Hematopoietic multipotent progenitor cell treated with erythropoietin and hydrocortisone succinate and interleukin-3 and kit ligand, for 15 days (in vitro differentiated cells): ENCODE measurements around the gene OSCAR.

Source experiments
- DNase-seq: peaks from one replicate; pipeline ENCODE4 v3.0.0-alpha.2; 2015; ENCODE audit warnings: low spot score

OSCAR gene

DNA sequence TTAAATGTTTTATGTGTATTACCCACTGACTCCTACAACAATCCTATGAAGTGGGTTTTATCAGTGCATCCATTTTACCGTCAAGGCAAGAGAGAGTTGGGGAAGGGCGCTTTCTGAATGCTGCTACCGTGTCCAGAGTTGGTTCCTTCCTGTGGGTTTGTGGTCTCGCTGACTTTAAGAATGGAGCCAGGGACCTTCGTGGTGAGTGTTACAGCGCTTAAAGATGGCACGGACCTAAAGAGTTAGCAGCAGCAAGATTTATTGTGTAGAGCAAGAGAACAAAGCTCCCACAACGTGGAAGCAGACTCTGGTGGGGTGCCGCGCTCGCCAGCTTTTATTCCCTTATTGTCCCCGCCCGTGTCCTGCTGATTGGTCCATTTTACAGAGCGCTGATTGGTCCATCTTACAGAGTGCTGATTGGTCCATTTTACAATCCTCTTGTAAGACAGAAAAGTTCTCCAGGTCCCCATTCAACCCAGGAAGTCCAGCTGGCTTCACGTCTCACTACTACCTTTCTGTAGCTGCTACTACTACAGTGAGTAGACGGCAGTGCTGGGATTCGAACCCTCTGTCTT is 6.1 kb downstream of the OSCAR start:
- DNase-seq = no peak

DNA sequence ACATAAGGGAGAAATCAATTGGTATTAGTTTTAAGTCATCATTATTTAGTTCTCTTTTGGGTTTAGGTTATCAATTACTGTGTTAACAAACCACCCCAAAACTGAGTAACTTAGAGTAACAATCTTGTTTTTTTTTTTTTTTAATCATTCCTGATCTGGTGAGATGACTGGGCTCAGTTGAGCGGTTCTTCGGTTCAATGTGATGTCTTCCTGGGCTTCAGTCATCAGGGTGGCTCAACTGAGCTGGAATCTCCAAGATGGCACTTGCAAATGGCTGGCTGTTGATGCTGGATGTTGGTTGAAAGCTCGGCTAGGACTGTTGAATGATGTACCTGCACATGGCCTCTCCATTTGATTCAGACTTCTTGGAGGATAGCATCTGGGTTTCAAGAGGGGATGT is 16.2 kb downstream of the OSCAR start:
- DNase-seq = no peak

DNA sequence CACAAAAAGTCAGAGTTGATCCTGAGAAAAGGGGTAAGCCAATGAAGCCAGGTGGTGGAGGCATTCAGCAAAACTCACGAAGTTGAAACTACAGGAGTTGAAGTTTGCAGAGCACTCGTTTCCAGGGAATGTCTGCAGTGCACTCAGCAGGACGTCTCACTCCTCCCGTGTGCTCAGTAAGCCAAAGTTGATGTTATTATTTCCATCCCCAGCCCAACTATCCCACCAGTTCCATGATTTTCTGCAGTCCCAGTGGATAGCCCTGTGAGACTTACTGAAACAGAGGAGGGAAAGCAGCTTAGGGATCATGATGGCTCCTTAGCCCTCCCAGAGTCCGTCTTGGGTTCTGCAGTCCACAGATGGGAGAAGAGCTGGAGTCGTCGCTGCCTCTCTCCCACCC is 19.6 kb downstream of the OSCAR start, which contains the start of gene TARM1:
TSS of gene TARM1 (minus strand) at position 334 of the 400 bp plus-strand sequence. CDS start at position 309, 25 bp downstream.
- no peak for DNase-seq

DNA sequence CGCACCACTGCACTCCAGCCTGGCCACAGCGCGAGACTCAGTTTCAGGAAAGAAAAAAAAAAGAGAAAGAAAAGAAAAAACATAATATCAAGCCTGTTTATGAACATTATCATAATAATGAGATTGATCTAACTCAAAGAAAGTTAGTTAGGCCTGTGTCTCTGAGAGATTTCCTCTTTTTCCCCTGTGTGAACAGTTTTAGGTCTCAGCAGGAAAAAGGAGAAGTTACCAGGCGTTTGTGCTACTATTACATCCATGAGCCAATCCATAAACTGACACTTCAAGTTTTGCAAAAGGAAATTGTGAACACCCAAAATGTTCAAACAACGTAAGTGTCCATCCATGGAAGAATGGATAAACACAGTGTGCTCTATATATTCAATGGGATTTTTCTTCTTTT is 23.3 kb downstream of the OSCAR start:
- no peak for DNase-seq

DNA sequence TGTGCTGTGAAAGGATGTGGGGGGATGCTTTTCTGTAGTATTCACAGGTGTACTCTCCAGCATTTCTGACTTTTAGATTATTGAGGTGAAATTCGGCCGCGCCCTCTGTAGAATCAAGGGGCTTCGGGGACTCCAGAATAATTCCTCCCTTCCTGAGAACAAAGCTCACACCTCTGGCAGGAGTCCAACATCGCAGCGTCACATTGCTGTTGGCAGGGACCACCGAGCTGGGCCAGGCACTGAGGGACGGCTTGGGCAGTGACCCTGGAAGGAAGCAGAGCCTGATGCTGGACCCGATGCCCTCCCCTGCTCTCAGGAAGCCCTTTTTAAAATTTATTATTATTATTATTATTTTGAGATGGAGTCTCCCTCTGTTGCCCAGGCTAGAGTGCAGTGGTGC is 25.8 kb downstream of the OSCAR start:
- DNase-seq = no peak

DNA sequence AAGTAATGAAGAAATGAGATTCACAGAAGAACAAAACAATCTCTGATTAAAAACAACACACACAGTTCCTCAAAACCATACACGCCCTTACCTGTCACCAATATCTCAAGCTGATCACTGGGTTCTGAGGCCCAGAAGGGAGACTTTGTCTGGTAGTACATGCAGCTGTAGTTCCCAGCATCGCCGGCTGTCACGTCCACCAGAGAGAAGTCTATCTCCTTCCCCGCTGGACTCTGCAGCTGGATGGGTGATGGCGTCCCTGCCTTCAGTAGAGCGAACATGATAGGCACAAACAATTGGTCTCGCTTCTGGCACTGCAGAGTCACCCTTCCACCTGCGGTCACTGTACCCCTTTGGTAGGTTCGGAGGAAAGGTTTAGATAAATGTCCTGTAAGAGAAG is 26.8 kb downstream of the OSCAR start:
- no peak for DNase-seq

DNA sequence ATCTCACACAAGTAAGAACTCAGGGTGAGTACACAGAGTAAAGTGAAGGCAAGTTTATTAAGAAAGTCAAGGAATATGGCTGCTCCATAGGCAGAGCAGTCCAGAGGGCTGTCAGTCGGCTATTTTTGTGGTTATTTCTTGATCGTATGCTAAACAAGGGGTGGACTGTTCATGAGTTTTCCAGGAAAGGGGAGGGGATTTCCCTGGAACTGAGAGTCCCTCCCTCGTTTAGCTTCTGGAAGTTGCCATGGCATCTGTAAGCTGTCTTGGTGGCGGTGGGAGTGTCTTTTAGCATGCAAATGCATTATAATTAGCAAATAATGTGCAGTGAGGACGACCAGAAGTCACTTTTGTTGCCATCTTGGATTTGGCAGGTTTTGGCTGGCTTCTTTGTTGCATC is 31.1 kb downstream of the OSCAR start:
- DNase-seq = no peak

DNA sequence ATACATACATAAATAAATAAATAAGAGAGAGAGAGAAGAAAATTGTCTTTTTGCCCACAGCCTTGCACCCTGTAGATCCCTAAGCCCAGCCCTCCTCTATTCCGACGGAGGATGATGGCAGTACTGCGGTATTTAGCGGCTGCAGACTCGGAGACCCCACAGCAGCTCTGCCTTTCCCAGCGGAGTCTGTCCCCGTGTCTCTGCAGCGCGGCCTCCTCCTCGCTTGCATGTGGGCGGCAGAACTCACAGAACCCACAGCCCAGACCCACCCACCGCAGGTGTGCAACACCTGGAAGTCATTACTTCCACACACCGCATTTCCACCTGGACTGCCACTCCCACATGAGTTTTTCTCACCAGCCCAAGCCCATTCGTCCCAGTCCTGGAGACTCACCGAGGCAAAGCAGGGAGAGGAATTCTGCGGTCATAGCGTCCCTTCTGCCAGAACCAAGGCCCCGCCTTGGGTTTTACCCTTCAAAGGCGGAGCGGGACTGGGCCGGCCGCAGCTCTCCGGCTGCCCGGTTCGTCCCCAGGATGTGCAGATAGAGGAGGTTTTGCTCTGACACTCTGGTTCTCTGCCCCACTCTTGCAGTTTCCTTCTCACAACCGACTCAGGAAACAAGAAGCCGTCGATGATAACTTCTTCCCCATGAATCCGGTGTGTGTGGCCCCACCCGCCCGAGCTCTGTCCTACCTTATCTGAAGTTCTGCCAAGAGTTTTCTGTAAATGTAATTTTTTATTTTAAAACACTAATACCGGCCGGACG is 37.1 kb downstream of the OSCAR start, which contains the start of gene VSTM1:
TSS of gene VSTM1 (minus strand) at position 548 of the 767 bp plus-strand sequence. CDS start at position 428, 120 bp downstream.
- no peak for DNase-seq

DNA sequence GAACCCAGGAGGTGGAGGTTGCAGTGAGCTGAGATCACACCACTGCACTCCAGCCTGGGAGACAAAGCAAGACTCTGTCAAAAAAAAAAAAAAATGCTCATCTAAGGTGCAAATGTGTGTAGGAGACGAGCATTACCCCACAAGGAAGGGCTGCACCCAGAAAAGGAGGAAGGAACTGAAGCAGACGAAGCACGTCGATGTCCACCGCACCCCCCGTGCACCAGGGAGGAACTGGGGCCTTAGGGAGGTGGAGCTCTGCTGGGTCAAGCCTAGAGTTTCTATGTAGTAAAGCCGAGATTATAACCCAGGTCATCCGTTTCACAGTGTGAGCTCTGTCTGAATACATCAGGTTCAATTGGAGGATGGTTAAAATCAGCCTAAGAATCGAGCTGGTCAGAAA is 38.0 kb downstream of the OSCAR start:
- DNase-seq = no peak

DNA sequence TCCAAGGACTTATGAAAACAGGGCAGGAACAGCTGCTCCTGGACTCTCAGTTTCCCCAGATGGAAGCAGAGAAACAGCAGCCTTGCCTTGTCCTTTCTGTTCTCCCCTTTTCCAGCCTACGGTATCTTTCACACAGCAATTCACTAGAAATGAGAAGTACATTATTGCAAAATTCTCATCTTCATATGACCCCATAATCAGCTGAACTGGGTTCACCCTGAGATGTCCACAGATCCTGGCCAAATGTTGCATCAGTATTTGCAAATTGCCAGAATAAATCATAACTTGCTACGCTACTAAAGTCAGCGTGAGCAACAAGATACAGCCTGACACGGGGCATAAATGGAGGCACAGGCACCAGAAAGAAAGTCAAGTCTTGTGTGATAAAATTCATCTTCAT is 53.0 kb downstream of the OSCAR start:
- DNase-seq = no peak

DNA sequence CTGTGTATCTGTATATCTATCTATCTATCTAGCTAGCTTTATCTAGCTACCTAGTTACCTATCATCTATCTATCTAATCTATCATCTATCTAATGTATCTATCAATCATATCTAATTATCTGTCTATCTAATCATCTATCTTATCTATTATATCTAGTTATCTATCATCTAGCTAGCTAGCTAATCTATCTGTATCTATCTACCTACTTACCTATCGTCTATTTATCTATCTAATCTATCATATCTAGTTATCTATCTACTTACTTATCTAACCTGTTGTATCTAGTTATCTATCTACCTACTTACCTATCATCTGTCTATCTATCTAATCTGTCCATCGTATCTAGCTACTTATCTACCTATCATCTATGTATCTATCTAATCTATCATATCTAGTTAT is 54.8 kb downstream of the OSCAR start:
- no peak for DNase-seq
